Colonic mucosa (tissue), 4 donors: Measurements from ENCODE around the gene NOP58. TPM values are rescaled to one million over a fixed set of nuclear protein-coding genes. Genes with fewer than 3 reads are reported as not detected.

Experiments
- DNase-seq: peaks from one replicate; pipeline ENCODE4 v3.0.0-alpha.2; 2020
- H3K27ac ChIP-seq: fragments of 200-600 bp; one replicate; pipeline ENCODE4 v1.8.0; 2021
- H3K27me3 ChIP-seq: fragments of 200-600 bp; one replicate; pipeline ENCODE4 v1.8.0; 2021
- H3K36me3 ChIP-seq: fragments of 200-600 bp; one replicate; pipeline ENCODE4 v1.8.0; 2021
- H3K4me1 ChIP-seq: fragments of 200-600 bp; one replicate; pipeline ENCODE4 v1.8.0; 2021; ENCODE audit warnings: mild to moderate bottlenecking
- H3K4me3 ChIP-seq: fragments of 200-600 bp; one replicate; pipeline ENCODE4 v1.8.0; 2021
- H3K9ac ChIP-seq, 2 donors: one replicate each; pipeline ENCODE4 v1.7.0; 2013; ENCODE audit warnings: control low read depth in 2 of 2, low read depth in 2 of 2, low read length in 2 of 2
- H3K9me3 ChIP-seq: fragments of 200-600 bp; one replicate; pipeline ENCODE4 v1.8.0; 2021
- CTCF ChIP-seq: fragments of 200-600 bp; IDR thresholded peaks from one replicate; pipeline ENCODE4 v1.8.0; 2022; ENCODE audit warnings: antibody characterized with exemption, mild to moderate bottlenecking
- intact Hi-C: fragments of 100-400 bp; cut with DNase I; formaldehyde crosslinking; loops from one replicate; pipeline ENCODE4 v1.14.1; 2022
- total RNA-seq, 2 donors: library from RNA; stranded (reverse); fragmentation: NEBNext Ultra II Directional in 1 of 2; extraction: Animal tissue kit (Norgen Biotek cat#: 25700) in 1 of 2; gene quantifications; one replicate each; pipeline ENCODE4 v1.2.1, GENCODE V29; 2021
- donor health status: healthy.
- donor health status: DM: no; HTN: no; CAD: no.
- donor health status: DM: no; HTN: no; CAD: no.

The NOP58 gene
- total RNA-seq, 2 donors from 2014 or later = 34.3 to 62.7 TPM

DNA sequence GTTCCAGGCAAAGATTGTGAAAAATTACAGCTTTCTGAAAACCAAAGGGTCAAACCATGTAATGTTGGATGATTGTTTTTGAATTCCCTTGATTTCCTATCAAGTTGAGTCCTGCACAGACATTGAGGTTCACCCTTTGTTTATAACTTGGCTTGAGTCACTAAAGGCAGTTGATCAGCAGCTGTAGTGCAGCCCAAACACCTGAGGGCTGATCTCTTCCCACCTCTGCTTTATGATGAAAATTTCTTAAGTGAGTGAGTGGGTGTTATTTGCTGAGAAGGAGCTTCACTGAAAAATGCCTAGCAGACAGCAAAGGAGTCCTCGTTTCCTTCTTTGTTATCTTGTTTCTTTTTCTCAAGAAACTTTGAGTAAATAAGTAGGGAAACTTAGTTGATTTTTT lies 78.6 kb downstream of the NOP58 start:
- no peak overlapping the region for H3K4me3 ChIP-seq
- H3K27ac ChIP-seq = no peak overlapping the region
- no peak overlapping the region for H3K9ac ChIP-seq
- H3K4me1 ChIP-seq = no peaks in the 10 kb centered on the region
- H3K36me3 ChIP-seq = no peaks in the 10 kb centered on the region
- intact Hi-C loops = no loop called here
- no peaks in the 10 kb centered on the region for H3K27me3 ChIP-seq
- no peaks in the 10 kb centered on the region for H3K9me3 ChIP-seq
- TF ChIP-seq CTCF = no peak
- no peak for DNase-seq

DNA sequence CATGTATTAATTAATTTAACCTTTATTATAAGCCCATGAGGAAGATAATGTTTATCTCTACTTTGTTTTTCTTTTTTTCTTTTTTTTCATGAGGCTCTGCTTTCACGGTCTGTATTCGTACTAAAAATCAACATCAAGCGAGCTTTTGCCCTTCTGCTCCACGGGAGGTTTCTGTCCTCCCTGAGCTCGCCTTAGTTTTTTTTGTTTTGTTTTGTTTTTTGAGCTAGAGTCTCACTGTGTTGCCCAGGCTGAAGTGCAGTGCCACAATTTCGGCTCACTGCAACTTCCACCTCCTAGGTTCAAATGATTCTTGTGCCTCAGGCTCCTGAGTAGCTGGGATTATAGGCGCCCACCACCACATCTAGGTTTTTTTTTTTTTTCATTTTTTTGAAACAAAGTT lies 80.6 kb downstream of the NOP58 start:
- no peak for DNase-seq
- intact Hi-C loops = no loop called here
- no peaks in the 10 kb centered on the region for H3K9me3 ChIP-seq
- no peaks in the 10 kb centered on the region for H3K36me3 ChIP-seq
- H3K4me1 ChIP-seq = no peaks in the 10 kb centered on the region
- H3K9ac ChIP-seq = no peak overlapping the region
- no peak for TF ChIP-seq CTCF
- no peaks in the 10 kb centered on the region for H3K27me3 ChIP-seq
- no peak overlapping the region for H3K27ac ChIP-seq
- H3K4me3 ChIP-seq = no peak overlapping the region

Other genes with a start within 250 kb of the NOP58 start
- 10 to 100 TPM in 1 of 2 donors, 1 to 10 TPM in 1; 2.3 to 13.9 TPM for gene FZD7, start 231.9 kb upstream of the NOP58 start, total RNA-seq
- not detected for gene KIAA2012, start 192.5 kb upstream of the NOP58 start, total RNA-seq
- 10 to 100 TPM; 88.0 to 99.9 TPM for gene SUMO1, start 27.2 kb upstream of the NOP58 start, total RNA-seq
- gene BMPR2, start 110.6 kb downstream of the NOP58 start, total RNA-seq = 10 to 100 TPM; 23.0 to 44.7 TPM